Forelimb muscle (tissue), 1 donor: Measurements from ENCODE around the gene GHITM. TPM values are rescaled to one million over a fixed set of nuclear protein-coding genes. Genes with fewer than 3 reads are reported as not detected.
"Not testable (repeated sequence)": the region's sequence is repeated elsewhere in the genome, so short reads cannot be mapped to it uniquely, and the experiment has no call there.

Source experiments
- DNase-seq: peaks from one replicate; pipeline ENCODE4 v3.0.0-alpha.2; 2013; ENCODE audit warnings: low read depth
- polyA plus RNA-seq: library from polyadenylated mRNA; unstranded; fragments of 120-200 nt; gene quantifications from one replicate; pipeline ENCODE4 v1.2.1, GENCODE V29; 2013; ENCODE audit not compliant: insufficient read length

The GHITM gene
- polyA plus RNA-seq, 1 donor = 114 TPM

DNA sequence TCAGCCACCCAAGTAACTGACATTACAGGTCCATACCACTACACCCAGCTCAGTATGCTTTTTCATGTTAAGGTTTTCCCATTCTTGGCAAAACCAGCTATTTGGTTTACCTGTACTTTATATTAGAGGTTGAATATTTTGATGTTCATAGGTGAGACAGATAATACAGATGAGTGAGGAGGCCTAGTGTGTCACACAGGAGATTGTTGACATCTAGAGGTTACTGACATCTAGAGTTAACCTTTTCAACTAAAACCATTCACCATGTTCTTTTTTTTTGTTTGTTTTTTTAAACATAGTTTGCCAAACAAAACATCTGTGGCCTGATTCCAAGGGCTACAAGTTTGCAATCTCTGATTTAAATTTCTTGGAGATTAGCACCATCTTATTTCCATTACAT is 8.0 kb downstream of the GHITM start:
- DNase-seq = no peak

DNA sequence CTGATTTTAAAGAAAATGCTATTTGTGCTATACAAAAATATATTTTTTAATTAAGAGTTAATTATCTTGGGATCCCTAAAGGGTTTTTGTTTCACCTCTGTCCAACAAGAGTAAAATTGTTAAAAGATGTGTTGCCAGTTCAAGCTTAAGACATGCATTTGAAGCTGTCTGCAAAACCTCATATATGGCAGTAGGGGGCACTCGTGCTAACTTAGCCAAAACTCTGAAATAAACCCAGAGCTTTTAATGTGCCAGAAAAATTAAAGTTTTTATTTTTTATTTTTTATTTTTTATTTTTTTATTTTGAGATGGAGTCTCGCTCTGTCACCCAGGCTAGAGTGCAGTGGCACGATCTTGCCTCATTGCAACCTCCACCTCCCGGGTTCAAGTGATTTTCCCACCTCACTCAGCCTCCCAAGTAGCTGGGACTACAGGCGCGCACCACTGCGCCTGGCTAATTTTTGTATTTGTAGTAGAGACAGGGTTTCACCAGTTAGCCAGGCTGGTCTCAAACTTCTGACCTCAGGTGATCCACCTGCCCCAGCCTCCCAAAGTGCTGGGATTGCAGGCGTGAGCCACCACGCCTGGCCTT is 8.8 kb downstream of the GHITM start:
- DNase-seq = not testable (repeated sequence)

DNA sequence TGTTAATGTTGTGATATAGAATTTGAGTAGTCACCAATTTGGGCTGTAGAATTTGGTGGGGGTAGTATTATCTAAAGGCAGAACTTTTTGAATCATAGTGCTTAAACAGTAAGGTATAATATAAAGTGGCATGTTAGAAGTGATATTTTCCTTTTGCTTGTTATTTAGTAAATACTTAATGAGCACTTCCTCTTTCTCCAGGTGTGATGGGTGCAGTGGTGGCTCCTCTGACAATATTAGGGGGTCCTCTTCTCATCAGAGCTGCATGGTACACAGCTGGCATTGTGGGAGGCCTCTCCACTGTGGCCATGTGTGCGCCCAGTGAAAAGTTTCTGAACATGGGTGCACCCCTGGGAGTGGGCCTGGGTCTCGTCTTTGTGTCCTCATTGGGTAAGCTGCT is 10.5 kb downstream of the GHITM start:
- DNase-seq = no peak

DNA sequence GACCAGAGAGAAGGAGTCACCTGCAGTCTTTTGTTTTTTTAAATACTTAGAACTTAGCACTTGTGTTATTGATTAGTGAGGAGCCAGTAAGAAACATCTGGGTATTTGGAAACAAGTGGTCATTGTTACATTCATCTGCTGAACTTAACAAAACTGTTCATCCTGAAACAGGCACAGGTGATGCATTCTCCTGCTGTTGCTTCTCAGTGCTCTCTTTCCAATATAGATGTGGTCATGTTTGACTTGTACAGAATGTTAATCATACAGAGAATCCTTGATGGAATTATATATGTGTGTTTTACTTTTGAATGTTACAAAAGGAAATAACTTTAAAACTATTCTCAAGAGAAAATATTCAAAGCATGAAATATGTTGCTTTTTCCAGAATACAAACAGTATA is 13.5 kb downstream of the GHITM start:
- DNase-seq = no peak

DNA sequence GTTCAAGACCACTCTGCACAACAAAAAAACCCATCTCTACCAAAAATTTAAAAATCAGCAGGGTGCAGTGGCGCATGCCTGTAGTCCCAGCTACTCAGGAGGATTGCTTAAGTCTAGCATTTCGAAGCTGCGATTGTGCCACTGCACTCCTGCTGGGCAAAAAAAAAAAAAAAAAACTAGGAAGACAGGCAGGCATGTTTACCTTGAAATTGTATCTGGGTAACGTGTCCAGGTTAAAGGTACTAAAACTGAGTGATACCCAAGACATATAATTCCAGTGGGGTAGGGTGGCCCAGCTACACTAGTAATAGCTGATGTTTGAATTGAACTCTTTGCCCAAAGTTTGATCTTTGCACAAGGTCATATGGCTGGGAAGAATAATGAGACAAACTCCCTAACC is 16.2 kb downstream of the GHITM start:
- no peak for DNase-seq

DNA sequence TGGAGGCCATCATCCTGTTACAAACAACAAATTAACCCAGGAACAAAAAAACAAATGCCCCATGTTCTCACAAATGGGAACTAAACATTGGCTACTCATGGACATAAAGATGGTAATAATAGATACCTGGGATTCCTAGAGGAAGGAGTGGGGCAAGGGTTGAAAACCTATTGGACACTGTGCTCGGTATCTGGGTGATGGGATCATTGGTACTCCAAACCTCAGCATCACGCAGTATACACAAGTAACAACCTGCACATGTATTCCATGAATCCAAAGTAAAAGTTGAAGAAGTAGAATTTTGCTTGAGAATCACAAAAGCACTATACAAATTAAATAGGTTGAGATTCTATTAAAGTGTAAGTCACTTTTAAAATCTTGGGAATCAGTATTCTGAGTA is 16.7 kb downstream of the GHITM start:
- DNase-seq = no peak

DNA sequence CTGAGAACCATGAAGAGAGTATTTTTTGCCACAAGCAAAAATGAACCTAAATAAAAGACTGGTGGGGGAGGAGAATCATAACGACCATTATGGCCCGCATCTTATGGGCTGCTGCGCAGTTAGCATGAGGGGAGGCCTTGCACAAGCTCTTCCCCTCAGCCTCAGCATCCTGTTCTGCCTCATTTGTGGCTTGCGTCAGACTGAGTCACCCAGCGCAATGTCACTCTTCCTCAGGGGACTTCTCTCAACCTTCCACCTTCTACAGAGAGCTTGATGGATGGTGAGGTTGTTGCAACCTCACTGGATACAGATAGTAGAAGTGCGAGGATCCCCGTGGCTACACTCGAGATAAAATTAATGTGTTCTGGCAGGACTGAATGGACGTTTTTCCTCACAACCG is 17.5 kb downstream of the GHITM start:
- DNase-seq = no peak

DNA sequence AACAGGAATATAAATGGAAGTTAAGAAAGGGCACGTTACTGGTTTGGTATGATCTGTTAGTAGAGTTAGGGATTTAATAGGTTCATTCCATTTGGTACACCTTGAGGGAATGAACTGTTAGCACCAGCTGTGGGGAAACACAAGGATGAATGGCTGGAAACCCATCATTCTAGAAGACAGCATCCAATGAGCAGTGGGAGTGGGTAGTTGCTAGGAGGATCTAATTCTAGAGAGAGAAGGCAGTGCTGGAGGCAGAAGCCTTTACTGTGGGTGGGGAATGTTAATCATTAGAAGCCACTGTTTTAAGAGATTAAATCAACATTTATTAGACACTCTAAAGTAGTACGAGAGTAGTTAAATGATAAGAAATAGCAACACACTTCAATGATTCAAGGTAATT is 18.8 kb downstream of the GHITM start:
- no peak for DNase-seq

DNA sequence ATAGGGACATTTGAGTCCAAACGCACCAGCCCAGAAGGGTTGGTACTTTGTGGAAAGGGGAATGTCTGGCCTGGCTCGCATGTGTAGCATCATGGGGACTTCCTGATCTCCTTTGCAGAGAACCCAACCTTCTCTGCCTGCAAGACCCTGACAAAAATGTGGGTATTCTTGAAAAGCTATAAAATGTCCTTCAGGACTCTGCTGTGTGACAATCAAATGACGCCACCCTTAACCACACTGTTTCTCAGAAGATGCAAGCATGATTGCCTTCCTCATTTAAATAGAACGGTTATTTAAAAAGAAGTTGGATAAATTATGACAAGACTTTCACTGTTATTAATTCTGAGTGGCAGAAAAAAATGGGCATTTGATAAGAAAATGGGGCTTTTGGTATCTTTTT is 19.2 kb downstream of the GHITM start:
- DNase-seq = no peak

DNA sequence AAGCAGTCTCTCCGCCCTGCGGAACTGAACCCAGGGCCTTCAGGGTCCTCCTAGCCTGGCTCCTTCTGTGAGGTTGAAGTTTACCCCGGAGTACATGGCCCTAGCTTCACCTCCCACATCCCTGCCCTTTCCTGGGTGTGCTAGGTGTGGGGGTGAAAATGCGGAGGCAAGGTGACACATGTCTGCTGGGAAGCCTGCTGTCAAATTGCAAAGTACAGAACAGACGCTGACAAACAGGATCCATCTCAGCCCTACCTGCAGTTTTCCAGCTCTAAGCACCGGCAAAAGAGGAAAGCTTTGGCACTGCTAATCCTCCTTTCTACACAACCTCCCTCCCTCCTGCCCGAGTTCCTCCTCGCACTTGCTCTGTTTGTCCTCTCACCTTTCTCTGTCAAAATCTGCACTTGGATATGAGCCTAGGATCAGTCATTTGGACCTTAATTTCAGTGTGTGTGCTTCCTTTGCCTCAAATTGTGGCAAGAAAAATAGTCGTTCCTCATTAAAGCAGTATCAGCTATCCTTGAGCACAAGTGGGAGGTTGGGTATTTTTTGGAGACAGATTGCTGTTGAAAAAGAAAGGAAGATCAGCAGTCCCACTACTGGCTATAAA is 19.9 kb downstream of the GHITM start:
- DNase-seq = no peak

DNA sequence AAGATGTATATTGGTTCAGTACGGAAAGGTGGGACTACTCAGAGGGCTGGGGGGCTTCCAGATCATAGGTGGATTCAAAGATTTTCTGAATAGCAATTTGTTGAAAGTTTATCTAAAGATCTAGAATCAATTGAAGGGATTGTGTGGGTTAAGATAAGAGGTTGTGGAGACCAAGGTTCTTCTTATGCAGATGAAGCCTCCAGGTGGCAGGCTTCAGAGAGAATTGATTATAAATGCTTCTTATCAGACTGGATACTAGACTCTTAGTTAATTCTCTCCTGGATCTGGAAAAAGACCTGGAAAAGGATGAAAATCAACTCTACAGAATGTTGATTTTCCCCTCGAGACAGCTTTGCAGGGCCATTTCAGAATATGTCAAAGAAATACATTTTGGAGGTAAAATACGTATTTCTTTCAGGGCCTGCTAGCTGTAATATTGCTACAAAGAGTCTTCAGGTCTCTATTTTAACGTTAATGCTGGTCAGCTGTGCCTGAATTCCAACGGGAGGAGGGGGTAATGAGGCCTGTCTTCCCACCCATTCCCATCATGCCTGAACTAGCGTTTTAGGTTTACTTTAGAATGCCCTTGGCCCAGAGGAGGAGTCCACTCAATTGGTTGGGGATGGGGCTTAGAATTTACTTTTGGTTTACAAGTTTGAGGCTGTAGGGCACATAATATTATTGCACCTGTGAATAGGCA is 21.5 kb downstream of the GHITM start:
- DNase-seq = no peak

DNA sequence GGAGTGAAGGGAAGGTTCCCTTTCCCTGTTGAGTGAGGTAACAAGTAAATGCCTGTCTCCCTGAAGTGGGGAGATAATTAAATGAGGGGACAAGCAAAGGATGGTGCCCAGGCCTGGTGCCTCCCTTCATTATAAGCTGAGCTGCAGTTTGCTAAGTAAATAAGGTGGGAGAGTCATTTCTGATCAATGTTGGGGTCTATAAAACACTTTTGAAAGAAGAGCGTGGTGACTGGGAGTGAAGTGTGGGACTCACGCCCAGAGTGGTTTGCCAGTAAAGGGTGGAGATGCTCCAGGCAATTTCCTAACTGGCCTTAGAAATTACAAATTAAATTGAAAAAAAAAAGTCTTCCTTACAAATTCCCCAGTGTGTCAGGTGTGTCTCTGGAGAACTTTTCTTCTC is 24.7 kb downstream of the GHITM start:
- no peak for DNase-seq

DNA sequence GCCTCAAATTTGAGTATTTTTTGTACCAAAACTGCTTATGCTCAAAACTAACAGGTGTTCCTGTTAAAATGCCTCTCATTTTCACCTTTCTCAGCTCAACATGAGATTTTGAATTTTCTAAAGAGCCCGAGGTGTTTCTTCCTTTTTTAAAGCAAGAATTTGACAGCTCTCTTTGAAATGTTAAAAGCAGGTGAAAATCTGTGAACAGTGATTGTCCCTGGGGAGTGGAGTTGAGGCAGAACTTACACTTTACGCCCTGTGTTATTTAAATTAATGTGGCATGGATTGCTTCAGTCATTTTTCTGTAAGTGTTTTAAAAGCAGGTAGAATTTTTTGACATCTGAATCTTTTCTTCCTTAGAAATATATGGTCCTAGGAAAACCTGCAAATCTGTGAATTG is 25.1 kb downstream of the GHITM start:
- DNase-seq = no peak

DNA sequence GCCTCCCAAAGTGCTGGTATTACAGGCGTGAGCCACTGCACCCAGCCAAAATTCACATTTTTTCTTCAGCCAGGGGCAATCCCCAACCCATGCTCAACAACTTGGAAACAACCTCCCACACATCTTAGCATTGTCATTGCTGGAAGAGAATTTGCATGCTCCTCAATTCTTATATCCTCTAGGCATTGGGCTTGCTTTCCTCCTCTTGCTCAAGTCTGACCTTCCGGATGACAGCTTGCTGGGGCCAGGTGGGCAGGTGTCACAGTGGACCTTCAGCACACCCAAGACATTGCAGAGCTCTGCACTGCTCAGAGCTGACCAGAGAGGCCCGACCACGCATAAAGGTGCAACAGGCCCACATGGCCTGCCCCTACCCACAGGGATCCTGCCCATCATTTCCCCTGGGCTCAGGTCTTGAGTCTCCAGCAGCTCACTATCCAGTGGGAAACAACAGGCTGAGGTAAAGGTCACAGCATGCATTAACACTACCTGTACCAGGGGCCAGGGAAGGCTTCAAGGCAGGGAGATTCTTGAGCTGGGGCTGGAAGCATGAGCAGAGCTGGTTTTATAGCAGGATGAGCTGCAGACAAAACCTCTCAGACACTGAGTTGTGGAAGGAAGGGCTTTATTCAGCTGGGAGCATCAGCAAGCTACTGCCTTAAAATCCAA is 27.4 kb downstream of the GHITM start:
- DNase-seq = no peak

DNA sequence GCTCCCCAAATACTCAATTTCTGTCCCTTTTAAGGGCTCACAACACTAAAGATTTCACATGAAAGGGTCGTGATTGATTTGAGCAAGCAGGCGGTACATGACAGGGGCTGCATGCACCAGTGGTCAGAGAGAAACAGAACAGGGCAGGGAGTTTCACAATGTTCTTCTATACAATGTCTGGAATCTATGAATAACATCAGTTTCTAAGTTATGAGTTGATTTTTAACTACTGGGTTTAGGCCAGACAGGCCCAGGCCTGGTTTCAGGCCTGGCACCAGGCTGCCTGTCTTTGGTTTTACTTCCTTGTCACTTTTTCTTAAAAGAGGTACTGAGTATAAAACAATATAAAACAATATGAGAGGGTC is 28.0 kb downstream of the GHITM start:
- DNase-seq = not testable (repeated sequence)

DNA sequence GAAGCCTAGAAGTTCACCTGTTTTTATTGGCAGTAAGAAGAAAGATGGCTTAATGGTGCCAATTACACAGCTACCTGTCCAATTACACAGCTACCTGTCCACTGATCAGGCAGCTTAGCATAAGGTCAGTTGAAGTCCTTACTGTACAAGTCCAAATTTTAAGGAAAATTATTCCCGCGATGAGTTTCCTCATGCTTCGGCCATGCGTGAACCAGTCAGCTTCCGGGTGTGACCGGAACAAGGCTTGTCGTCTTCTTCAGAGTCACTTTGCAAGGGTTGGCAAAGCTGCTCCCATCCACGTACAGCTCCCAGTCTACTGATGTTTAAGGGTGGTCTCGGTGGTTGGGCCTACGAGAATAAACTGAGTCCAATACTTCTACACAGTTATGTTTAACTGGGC is 29.1 kb downstream of the GHITM start:
- DNase-seq = not testable (repeated sequence)

DNA sequence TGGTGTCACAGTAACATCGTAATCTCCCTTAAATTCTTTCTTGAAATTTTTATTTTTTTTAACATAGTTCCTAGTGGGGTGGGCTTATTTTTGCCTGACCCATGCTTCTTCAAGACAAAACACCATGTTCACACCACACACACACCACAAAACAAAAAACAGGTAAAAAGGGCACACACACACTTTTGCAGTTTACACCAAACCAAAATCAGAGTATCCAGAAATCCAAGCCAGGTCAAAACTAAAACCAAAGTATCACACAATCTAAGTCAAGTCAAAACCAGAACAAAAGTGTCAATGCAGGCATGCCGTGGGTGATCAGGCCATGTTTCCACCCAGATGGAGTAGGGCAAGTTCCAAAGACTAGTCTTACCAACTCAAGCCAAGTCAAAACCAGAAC is 31.9 kb downstream of the GHITM start:
- DNase-seq = not testable (repeated sequence)

DNA sequence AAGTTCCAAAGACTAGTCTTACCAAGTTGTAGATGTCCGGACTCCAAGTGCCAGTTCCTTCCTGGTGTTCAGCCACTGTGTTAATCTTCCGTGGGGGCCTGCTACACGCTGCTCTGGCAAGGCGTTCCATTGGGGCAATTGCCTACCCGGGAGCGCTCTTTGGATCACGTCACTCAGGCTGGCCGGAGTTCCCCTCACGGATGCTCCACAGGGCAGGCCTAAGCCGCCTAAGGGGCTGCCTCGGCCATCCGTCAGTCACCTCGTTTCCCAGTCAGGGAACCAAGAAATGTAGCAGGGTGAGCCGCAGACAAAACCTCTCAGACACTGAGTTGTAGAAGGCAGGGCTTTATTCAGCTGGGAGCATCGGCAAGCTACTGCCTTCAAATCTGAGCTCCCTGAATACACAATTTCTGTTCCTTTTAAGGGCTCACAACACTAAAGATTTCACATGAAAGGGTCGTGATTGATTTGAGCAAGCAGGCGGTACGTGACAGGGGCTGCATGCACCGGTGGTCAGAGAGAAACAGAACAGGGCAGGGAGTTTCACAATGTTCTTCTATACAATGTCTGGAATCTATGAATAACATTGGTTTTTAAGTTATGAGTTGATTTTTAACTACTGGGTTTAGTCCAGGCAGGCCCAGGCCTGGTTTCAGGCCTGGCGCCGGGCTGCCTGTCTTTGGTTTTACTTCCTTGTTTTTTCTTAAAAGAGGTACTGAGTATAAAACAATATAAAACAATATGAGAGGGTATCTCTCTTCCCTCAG is 32.6 kb downstream of the GHITM start:
- not testable (repeated sequence) for DNase-seq

DNA sequence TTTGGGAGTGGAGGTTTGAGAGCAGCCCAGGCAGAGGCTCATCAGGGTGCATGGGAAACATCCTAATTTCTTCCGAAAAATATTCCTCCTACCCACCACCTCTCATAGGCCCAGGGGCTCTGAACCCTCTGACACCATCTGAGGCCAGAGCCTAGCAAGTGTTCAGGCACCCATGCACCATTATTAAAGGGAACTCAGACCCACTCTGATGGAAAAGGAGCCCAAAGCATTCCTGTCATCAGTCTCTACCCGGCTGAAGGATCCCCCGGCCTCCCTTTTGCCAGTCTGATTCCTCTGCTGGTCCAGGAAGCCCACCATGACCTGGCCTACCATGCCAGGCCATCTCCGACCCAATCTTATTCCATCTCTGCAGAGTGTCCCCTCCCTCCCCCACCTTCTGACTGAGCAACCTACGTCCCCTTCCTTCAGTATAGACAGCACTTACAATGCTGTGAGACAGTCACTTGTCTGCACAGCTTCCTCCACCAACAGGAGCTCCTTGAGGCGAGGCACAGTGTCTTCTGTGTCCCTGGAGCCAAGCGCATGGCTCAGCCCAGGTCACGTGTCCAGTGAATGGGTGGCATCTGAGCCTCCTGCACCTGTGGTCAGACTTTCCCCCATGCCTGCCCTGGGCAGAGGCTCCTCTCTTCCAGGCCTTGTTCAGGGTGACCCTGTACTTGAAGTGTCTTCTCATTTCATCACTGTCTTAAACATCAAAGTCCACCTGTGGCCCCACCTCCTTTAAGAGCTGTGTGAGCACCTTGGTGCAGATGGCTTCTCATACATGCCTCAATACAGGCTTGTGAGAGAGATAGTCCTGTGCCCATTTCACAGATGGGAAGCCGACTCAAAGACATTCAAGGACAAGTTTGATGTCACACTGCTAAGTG is 33.4 kb downstream of the GHITM start:
- no peak for DNase-seq

DNA sequence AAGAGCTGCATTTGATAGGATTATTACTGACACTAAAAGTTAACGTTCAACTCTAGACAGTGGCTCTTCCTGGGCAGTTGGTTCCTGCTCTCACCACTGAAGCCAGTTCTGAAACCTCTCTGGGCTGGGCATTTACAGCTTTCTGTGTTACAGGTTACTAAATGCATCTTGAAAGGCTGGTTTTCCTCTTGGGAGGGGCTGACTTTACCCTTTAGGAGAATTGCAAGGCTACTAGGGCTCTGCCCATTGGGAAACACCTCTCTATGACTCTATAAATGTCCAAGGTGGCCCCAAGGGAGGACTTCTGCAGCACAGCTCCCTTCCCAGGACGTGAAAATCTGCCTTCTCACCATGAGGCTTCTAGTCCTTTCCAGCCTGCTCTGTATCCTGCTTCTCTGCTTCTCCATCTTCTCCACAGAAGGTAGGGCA is 34.2 kb downstream of the GHITM start, which contains the start of gene GPR15LG:
GPR15LG (plus strand) TSS at position 301 of the 429 bp plus-strand sequence; CDS start at position 352, 51 bp downstream.
- DNase-seq = no peak

DNA sequence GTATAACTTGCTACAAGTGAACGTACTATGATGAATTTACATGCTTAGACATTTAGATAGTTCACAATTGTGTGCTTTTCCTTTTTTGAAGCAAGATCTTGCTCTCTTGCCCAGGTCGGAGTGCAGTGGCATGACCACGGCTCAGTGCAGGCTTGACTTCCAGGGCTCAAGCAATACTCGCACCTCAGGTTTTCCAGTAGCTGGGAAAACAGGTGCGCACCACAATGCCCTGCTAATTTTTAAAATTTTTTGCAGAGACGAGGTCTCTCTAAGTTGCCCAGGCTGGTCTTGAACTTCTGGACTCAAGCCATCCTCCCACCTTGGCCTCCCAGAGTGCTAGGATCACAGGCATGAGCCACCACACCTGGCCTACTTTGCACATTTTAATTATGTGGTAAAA is 36.1 kb downstream of the GHITM start:
- no peak for DNase-seq
